H9 (cell line): ENCODE measurements around the gene ZC3H6. TPM values are rescaled to one million over a fixed set of nuclear protein-coding genes. Genes with fewer than 3 reads are reported as not detected.

Source experiments
- DNase-seq: peaks from one replicate; pipeline ENCODE4 v3.0.0-alpha.2; 2017
- H2AFZ ChIP-seq: one replicate; pipeline ENCODE4 v1.6.1; 2013; ENCODE audit warnings: mild to moderate bottlenecking, low read length, control low read depth, moderate library complexity
- H2AK5ac ChIP-seq: 2 replicates; pipeline ENCODE4 v1.6.1; 2013; ENCODE audit warnings: low read length, control low read depth, mixed read lengths; ENCODE audit not compliant: insufficient read length
- H2BK120ac ChIP-seq: one replicate; pipeline ENCODE4 v1.6.1; 2013; ENCODE audit warnings: low read depth, mild to moderate bottlenecking, low read length, control low read depth, inconsistent platforms; ENCODE audit not compliant: poor library complexity, severe bottlenecking
- H2BK12ac ChIP-seq: 2 replicates; pipeline ENCODE4 v1.6.1; 2013; ENCODE audit warnings: low read length, control low read depth, mixed read lengths, low read depth; ENCODE audit not compliant: insufficient read length
- H2BK15ac ChIP-seq: 2 replicates; pipeline ENCODE4 v1.6.1; 2013; ENCODE audit warnings: low read depth, low read length, control low read depth
- H2BK20ac ChIP-seq: one replicate; pipeline ENCODE4 v1.6.1; 2013; ENCODE audit warnings: low read depth, mild to moderate bottlenecking, low read length, control low read depth, inconsistent platforms; ENCODE audit not compliant: poor library complexity, severe bottlenecking
- H2BK5ac ChIP-seq: 2 replicates; pipeline ENCODE4 v1.6.1; 2013; ENCODE audit warnings: low read length, control low read depth, mixed read lengths; ENCODE audit not compliant: insufficient read length
- H3K14ac ChIP-seq: 2 replicates; pipeline ENCODE4 v1.6.1; 2013; ENCODE audit warnings: low read length, control low read depth; ENCODE audit not compliant: insufficient read depth
- H3K18ac ChIP-seq: 2 replicates; pipeline ENCODE4 v1.6.1; 2013; ENCODE audit warnings: low read depth, mild to moderate bottlenecking, mixed read lengths, low read length, control low read depth; ENCODE audit not compliant: insufficient read length
- H3K23ac ChIP-seq: 2 replicates; pipeline ENCODE4 v1.6.1; 2013; ENCODE audit warnings: low read length, control low read depth, mixed read lengths, low read depth; ENCODE audit not compliant: insufficient read length
- H3K23me2 ChIP-seq: 2 replicates; pipeline ENCODE4 v1.6.1; 2013; ENCODE audit warnings: low read depth, mild to moderate bottlenecking, mixed read lengths, low read length, control low read depth; ENCODE audit not compliant: insufficient read length, poor library complexity, severe bottlenecking
- H3K27ac ChIP-seq: 2 replicates; pipeline ENCODE4 v1.5.1; 2013; ENCODE audit warnings: low read length, control low read depth, mixed read lengths, low read depth; ENCODE audit not compliant: insufficient read length
- H3K27me3 ChIP-seq: 2 replicates; pipeline ENCODE4 v1.6.1; 2013; ENCODE audit warnings: low read length, control low read depth, inconsistent platforms; ENCODE audit not compliant: insufficient read depth
- H3K4ac ChIP-seq: 2 replicates; pipeline ENCODE4 v1.6.1; 2013; ENCODE audit warnings: low read depth, mild to moderate bottlenecking, control low read depth, inconsistent platforms, low read length, moderate library complexity
- H3K4me1 ChIP-seq: 2 replicates; pipeline ENCODE4 v1.6.1; 2013; ENCODE audit warnings: low read length, control low read depth, inconsistent platforms; ENCODE audit not compliant: insufficient read depth
- H3K4me2 ChIP-seq: 2 replicates; pipeline ENCODE4 v1.6.1; 2013; ENCODE audit warnings: low read length, control low read depth, mixed read lengths; ENCODE audit not compliant: insufficient read length, insufficient read depth
- H3K56ac ChIP-seq: 2 replicates; pipeline ENCODE4 v1.6.1; 2013; ENCODE audit warnings: low read depth, mild to moderate bottlenecking, mixed read lengths, low read length, control low read depth; ENCODE audit not compliant: insufficient read length
- H3K79me1 ChIP-seq: 2 replicates; pipeline ENCODE4 v1.6.1; 2013; ENCODE audit warnings: low read depth, mild to moderate bottlenecking, moderate library complexity, low read length, control low read depth, inconsistent platforms; ENCODE audit not compliant: insufficient read depth, poor library complexity, severe bottlenecking
- H3K79me2 ChIP-seq: 2 replicates; pipeline ENCODE4 v1.6.1; 2013; ENCODE audit warnings: low read length, control low read depth, inconsistent platforms; ENCODE audit not compliant: insufficient read depth
- H3K9ac ChIP-seq: 2 replicates; pipeline ENCODE4 v1.6.1; 2013; ENCODE audit warnings: low read length, control low read depth, mixed read lengths; ENCODE audit not compliant: insufficient read length; ENCODE audit errors: extremely low read depth
- H3K9me3 ChIP-seq: one replicate; pipeline ENCODE4 v1.6.1; 2013; ENCODE audit warnings: low read depth, low read length, inconsistent platforms; ENCODE audit not compliant: control insufficient read depth
- H3T11ph ChIP-seq: one replicate; pipeline ENCODE4 v1.6.1; 2013; ENCODE audit warnings: mild to moderate bottlenecking, low read length, control low read depth, inconsistent platforms
- H4K20me1 ChIP-seq: one replicate; pipeline ENCODE4 v1.6.1; 2013; ENCODE audit not compliant: control insufficient read depth, insufficient read length, insufficient read depth
- H4K5ac ChIP-seq: 2 replicates; pipeline ENCODE4 v1.6.1; 2013; ENCODE audit warnings: low read depth, mild to moderate bottlenecking, mixed read lengths, low read length, control low read depth; ENCODE audit not compliant: insufficient read length
- H4K8ac ChIP-seq: replicated peaks from 2 replicates; pipeline ENCODE4 v1.6.1; 2013; ENCODE audit warnings: low read length, control low read depth, mixed read lengths, low read depth; ENCODE audit not compliant: insufficient read length
- H4K91ac ChIP-seq: 2 replicates; pipeline ENCODE4 v1.6.1; 2013; ENCODE audit warnings: low read depth, mild to moderate bottlenecking, moderate library complexity, mixed read lengths, low read length, control low read depth; ENCODE audit not compliant: insufficient read length
- H3K27ac Mint-ChIP-seq, 3 experiments: 2 replicates in 2 of 3; 3 replicates in 1 of 3; pipeline ENCODE4 v1.8.0; 2020 to 2021; ENCODE audit warnings: mixed read lengths in 3 of 3, mild to moderate bottlenecking in 1 of 3, moderate library complexity in 1 of 3
- H3K27me3 Mint-ChIP-seq: 2 replicates; pipeline ENCODE4 v1.8.0; 2021; ENCODE audit warnings: low read depth, mild to moderate bottlenecking, moderate library complexity, mixed read lengths
- H3K36me3 Mint-ChIP-seq, 3 experiments: 2 replicates in 2 of 3; 3 replicates in 1 of 3; pipeline ENCODE4 v1.8.0; 2020 to 2021; ENCODE audit warnings: low read depth in 3 of 3, mixed read lengths in 3 of 3; ENCODE audit not compliant: insufficient read depth in 1 of 3
- H3K4me1 Mint-ChIP-seq, 2 experiments: 2 replicates each; pipeline ENCODE4 v1.8.0; 2020; ENCODE audit warnings: mixed read lengths in 2 of 2
- H3K4me3 Mint-ChIP-seq, 2 experiments: 2 replicates in 1 of 2; 3 replicates in 1 of 2; pipeline ENCODE4 v1.8.0; 2020 to 2021; ENCODE audit warnings: mild to moderate bottlenecking in 2 of 2, mixed read lengths in 2 of 2, moderate library complexity in 1 of 2
- H3K9me3 Mint-ChIP-seq, 2 experiments: 2 replicates in 1 of 2; 3 replicates in 1 of 2; pipeline ENCODE4 v1.8.0; 2020; ENCODE audit warnings: mild to moderate bottlenecking in 2 of 2, mixed read lengths in 2 of 2, moderate library complexity in 1 of 2
- WGBS: extraction: QIAGEN DNeasy Blood & Tissue Kit; methylation state at CpG from one replicate; pipeline ENCODE4 v1.1.7; 2013; ENCODE audit warnings: missing lambda C conversion rate, low lambda C conversion rate, mixed read lengths; ENCODE audit not compliant: insufficient read length; ENCODE audit errors: extremely low coverage; 5-methylcytosine and 5-hydroxymethylcytosine counted together
- total RNA-seq: library from RNA; stranded (reverse); gene quantifications from 2 replicates; pipeline ENCODE4 v1.2.1, GENCODE V29; 2021
- TF ChIP-seq, protein P1 (sequence below): fragments of 200-600 bp; sonication (generic); conservative IDR thresholded peaks from 3 replicates; pipeline ENCODE4 v1.8.0; 2021; ENCODE audit warnings: antibody characterized with exemption, mild to moderate bottlenecking

ZC3H6 gene
- total RNA-seq, 1 experiment from 2014 or later, result 3.5 TPM

GRCh38 chr2:112318515-112318914, 43.1 kb downstream of the ZC3H6 start:
- Histone ChIP-seq H3K18ac (no peak overlapping the region), H3T11ph (no peak overlapping the region), H2BK20ac (no peak overlapping the region), H3K56ac (no peak overlapping the region), H3K23me2 (no peaks in the 10 kb centered on the region), H2AK5ac (no peak overlapping the region), H2AFZ (no peak overlapping the region), H3K4ac (no peak overlapping the region), H2BK12ac (no peak overlapping the region), H3K23ac (no peak overlapping the region), H3K79me2 (no peaks in the 10 kb centered on the region), H3K9me3 (no peaks in the 10 kb centered on the region), H3K79me1 (no peaks in the 10 kb centered on the region), H2BK120ac (no peak overlapping the region), H3K14ac (no peak overlapping the region), H2BK15ac (no peak overlapping the region), H3K4me1 (no peaks in the 10 kb centered on the region), H3K4me2 (no peak overlapping the region), H3K9ac (no peak overlapping the region), H4K5ac (no peak overlapping the region), H4K8ac (no peak overlapping the region), H3K27ac (no peak overlapping the region), H4K91ac (no peak overlapping the region), H2BK5ac (no peak overlapping the region), H4K20me1 (no peaks in the 10 kb centered on the region), H3K27me3 (no peaks in the 10 kb centered on the region)
- Mint-ChIP-seq H3K4me3 (no peak overlapping the region), H3K27me3 (no peaks in the 10 kb centered on the region), H3K4me1 (peaks cover 5 to 7% of the 10 kb centered on the region in 2 experiments), H3K36me3 (no peaks in the 10 kb centered on the region; a peak in 2 of 7 replicates), H3K27ac (no peak overlapping the region), H3K9me3 (no peaks in the 10 kb centered on the region)
- no peak for DNase-seq
- no CpG with 5 or more reads among the region's 3 CpGs for WGBS
- TF ChIP-seq, protein P1, sequence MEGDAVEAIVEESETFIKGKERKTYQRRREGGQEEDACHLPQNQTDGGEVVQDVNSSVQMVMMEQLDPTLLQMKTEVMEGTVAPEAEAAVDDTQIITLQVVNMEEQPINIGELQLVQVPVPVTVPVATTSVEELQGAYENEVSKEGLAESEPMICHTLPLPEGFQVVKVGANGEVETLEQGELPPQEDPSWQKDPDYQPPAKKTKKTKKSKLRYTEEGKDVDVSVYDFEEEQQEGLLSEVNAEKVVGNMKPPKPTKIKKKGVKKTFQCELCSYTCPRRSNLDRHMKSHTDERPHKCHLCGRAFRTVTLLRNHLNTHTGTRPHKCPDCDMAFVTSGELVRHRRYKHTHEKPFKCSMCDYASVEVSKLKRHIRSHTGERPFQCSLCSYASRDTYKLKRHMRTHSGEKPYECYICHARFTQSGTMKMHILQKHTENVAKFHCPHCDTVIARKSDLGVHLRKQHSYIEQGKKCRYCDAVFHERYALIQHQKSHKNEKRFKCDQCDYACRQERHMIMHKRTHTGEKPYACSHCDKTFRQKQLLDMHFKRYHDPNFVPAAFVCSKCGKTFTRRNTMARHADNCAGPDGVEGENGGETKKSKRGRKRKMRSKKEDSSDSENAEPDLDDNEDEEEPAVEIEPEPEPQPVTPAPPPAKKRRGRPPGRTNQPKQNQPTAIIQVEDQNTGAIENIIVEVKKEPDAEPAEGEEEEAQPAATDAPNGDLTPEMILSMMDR, result no peak
